K562 (cell line): Measurements from ENCODE around the gene PTPRT. TPM values are rescaled to one million over a fixed set of nuclear protein-coding genes. Genes with fewer than 3 reads are reported as not detected.

Experiments
- ATAC-seq: fragments of 200-7000 bp; cut with Tn5 transposase; 3 replicates; pipeline ENCODE4 v1.9.1; 2020; ENCODE audit warnings: moderate library complexity
- BruUV-seq: library from RNA; stranded (reverse); fragments of 400-500 nt; replicated peaks from 2 replicates; lab custom pipeline; 2021; lab: Mats Ljungman, UMichigan
- CTCF ChIA-PET: fragments of 300-600 bp; formaldehyde crosslinking; extraction: SDS; loops from one replicate; lab custom pipeline; 2021; ENCODE audit warnings: low intra/inter-chr PET ratio; lab: Yijun Ruan, JAX
- POLR2A ChIA-PET: fragments of 300-600, 350-650 bp; sonication (Branson Sonifier 250); formaldehyde crosslinking; extraction: SDS; loops from one replicate; lab custom pipeline; 2021; ENCODE audit warnings: antibody characterized with exemption, inconsistent platforms; lab: Yijun Ruan, JAX
- DNase-seq, 4 experiments: peaks; one replicate each; pipeline versions ENCODE4 v3.0.0 to v3.0.0-alpha.2; 2011 to 2018; ENCODE audit warnings: low spot score in 3 of 4, mixed read lengths in 3 of 4; ENCODE audit errors: extremely low read depth in 1 of 4
- FAIRE-seq: peaks from 2 replicates; lab custom pipeline; 2011; peaks lifted over from hg19 to GRCh38; lab: Jason Lieb, UNC
- H2AFZ ChIP-seq: 2 replicates; pipeline ENCODE4 v1.6.0; 2011; ENCODE audit warnings: low read depth, low read length, control low read depth, inconsistent platforms
- H3K27ac ChIP-seq: fragments of 200-600 bp; 3 replicates; pipeline ENCODE4 v1.8.0; 2011; ENCODE audit warnings: low read depth, mild to moderate bottlenecking, control low read depth, inconsistent platforms, low read length, moderate library complexity, mixed read lengths; ENCODE audit errors: extremely low read depth
- H3K27me3 ChIP-seq, 2 experiments: fragments of 300-600 bp in 1 of 2; 2 replicates in 1 of 2; 3 replicates in 1 of 2; pipeline versions ENCODE4 v1.6.0 to v1.8.0; 2011; ENCODE audit warnings: inconsistent platforms in 2 of 2, low read length in 2 of 2, mild to moderate bottlenecking in 1 of 2, mixed read lengths in 1 of 2, moderate library complexity in 1 of 2; ENCODE audit not compliant: control insufficient read depth in 2 of 2, insufficient read depth in 2 of 2
- H3K36me3 ChIP-seq: fragments of 300-600 bp; 3 replicates; pipeline ENCODE4 v1.8.0; 2011; ENCODE audit warnings: mild to moderate bottlenecking, low read length, inconsistent platforms; ENCODE audit not compliant: control insufficient read depth, insufficient read depth
- H3K4me1 ChIP-seq, 2 experiments: fragments of 200-600 bp in 1 of 2; replicated peaks in 1 of 2; 2 replicates in 1 of 2; 3 replicates in 1 of 2; pipeline versions ENCODE4 v1.5.1 to v1.8.0; 2011; ENCODE audit warnings: inconsistent platforms in 2 of 2, low read length in 2 of 2, mild to moderate bottlenecking in 1 of 2, mixed read lengths in 1 of 2, moderate library complexity in 1 of 2; ENCODE audit not compliant: control insufficient read depth in 2 of 2, insufficient read depth in 2 of 2
- H3K4me2 ChIP-seq: 2 replicates; pipeline ENCODE4 v1.6.1; 2011; ENCODE audit warnings: low read length, control low read depth, inconsistent platforms, mixed read lengths; ENCODE audit not compliant: insufficient read depth
- H3K4me3 ChIP-seq: fragments of 200-600 bp; sonication (generic), shearing (Covaris generic); 2 replicates; pipeline ENCODE4 v1.5.1; 2016; ENCODE audit warnings: control low read depth, inconsistent platforms
- H3K79me2 ChIP-seq: fragments of 200-600 bp; 3 replicates; pipeline ENCODE4 v1.8.0; 2011; ENCODE audit warnings: low read length, inconsistent platforms; ENCODE audit not compliant: control insufficient read depth, insufficient read depth
- H3K9ac ChIP-seq, 2 experiments: 2 replicates each; pipeline versions ENCODE4 v1.6.0 to v1.6.1; 2011; ENCODE audit warnings: low read depth in 2 of 2, low read length in 2 of 2, control low read depth in 1 of 2, inconsistent platforms in 1 of 2, mild to moderate bottlenecking in 1 of 2, mixed read lengths in 1 of 2; ENCODE audit not compliant: insufficient read depth in 1 of 2
- H3K9me1 ChIP-seq: one replicate; pipeline ENCODE4 v1.6.0; 2011; ENCODE audit warnings: inconsistent platforms, mild to moderate bottlenecking, low read length, moderate library complexity; ENCODE audit not compliant: control insufficient read depth, insufficient read depth
- H3K9me3 ChIP-seq: replicated peaks from 2 replicates; pipeline ENCODE4 v1.5.1; 2011; ENCODE audit warnings: low read depth, low read length, inconsistent platforms; ENCODE audit not compliant: control insufficient read depth, insufficient read depth
- H4K20me1 ChIP-seq: replicated peaks from 2 replicates; pipeline ENCODE4 v1.6.1; 2011; ENCODE audit warnings: low read length, inconsistent platforms, mixed read lengths; ENCODE audit not compliant: control insufficient read depth, insufficient read depth
- BRD4 ChIP-seq: fragments of 200-600 bp; sonication (generic); IDR thresholded peaks from 2 replicates; pipeline ENCODE4 v1.6.1; 2017; ENCODE audit warnings: inconsistent platforms
- FOSL1 ChIP-seq: fragments of 200-800 bp; sonication (Bioruptor generic); conservative IDR thresholded peaks from 2 replicates; pipeline ENCODE4 v1.6.1; 2016; ENCODE audit warnings: missing genetic modification characterization, missing compliant biosample characterization
- IRF2 ChIP-seq: sonication (generic); formaldehyde crosslinking; IDR thresholded peaks from 2 replicates; pipeline ENCODE4 v1.8.1; 2022; ENCODE audit warnings: mild to moderate bottlenecking, missing genetic modification reagents
- MAFF ChIP-seq: IDR thresholded peaks from 2 replicates; pipeline ENCODE4 v1.6.1; 2012; ENCODE audit warnings: low read length, improper control_type of control experiment
- NCOA1 ChIP-seq: fragments of 450-650 bp; IDR thresholded peaks from 2 replicates; pipeline ENCODE4 v1.6.1; 2016; ENCODE audit warnings: low read depth
- NCOR1 ChIP-seq: fragments of 450-650 bp; IDR thresholded peaks from 2 replicates; pipeline ENCODE4 v1.6.1; 2016; ENCODE audit warnings: mild to moderate bottlenecking, moderate library complexity
- RAD21 ChIP-seq, 2 experiments: fragments of 250-450 bp in 1 of 2; fragments of 450-650 bp in 1 of 2; sonication (Bioruptor Pico) in 1 of 2; formaldehyde crosslinking in 1 of 2; IDR thresholded peaks in 1 of 2; conservative IDR thresholded peaks in 1 of 2; 2 replicates each; pipeline versions ENCODE4 v1.4.0 to v1.8.0; 2020 to 2022; ENCODE audit warnings: mild to moderate bottlenecking in 2 of 2, moderate library complexity in 1 of 2
- SMAD1 ChIP-seq: fragments of 150-350 bp; IDR thresholded peaks from 2 replicates; pipeline ENCODE4 v1.6.1; 2014; ENCODE audit warnings: low read length, low read depth; ENCODE audit not compliant: partially characterized antibody
- STAT5A ChIP-seq: IDR thresholded peaks from 2 replicates; pipeline ENCODE4 v1.6.1; 2012; ENCODE audit warnings: low read length, inconsistent platforms, borderline replicate concordance
- THRAP3 ChIP-seq: fragments of 450-650 bp; IDR thresholded peaks from 2 replicates; pipeline ENCODE4 v1.6.1; 2016; ENCODE audit warnings: mild to moderate bottlenecking, inconsistent platforms, borderline replicate concordance
- ZNF165 ChIP-seq: fragments of 250-450 bp; sonication (Bioruptor Pico); IDR thresholded peaks from 2 replicates; pipeline ENCODE4 v1.4.0; 2020; ENCODE audit warnings: borderline replicate concordance
- ZNF778 ChIP-seq: fragments of 450-650 bp; formaldehyde crosslinking; IDR thresholded peaks from 2 replicates; pipeline ENCODE4 v1.4.0; 2020; ENCODE audit warnings: mild to moderate bottlenecking, moderate library complexity
- WGBS: fragments of 100-300 bp; shearing (Covaris generic); methylation state at CpG from one replicate; pipeline ENCODE4 v1.1.6; 2016; ENCODE audit warnings: low coverage, mixed read lengths; ENCODE audit not compliant: insufficient coverage; ENCODE audit errors: missing lambda C conversion rate; 5-methylcytosine and 5-hydroxymethylcytosine counted together
- in situ Hi-C: fragments of 300-500 bp; cut with MboI; formaldehyde crosslinking; loops from 4 replicates; pipeline ENCODE4 v1.15.0; 2018; ENCODE audit warnings: inconsistent platforms, mixed read lengths
- intact Hi-C: fragments of 100-400 bp; cut with micrococcal nuclease; formaldehyde crosslinking; loops from 2 replicates; pipeline ENCODE4 v1.14.2; 2022
- polyA plus RNA-seq, 8 experiments: library from polyadenylated mRNA; depleted of rRNA in 4 of 8; stranded (reverse) in 5 of 8; unstranded in 3 of 8; fragments of >200 nt; fragmentation: Nextera tagmentation in 2 of 8; fragmentation: Illumina TruSeq in 1 of 8; extraction: Ambion mirVana in 2 of 8; extraction: Trizol in 1 of 8; gene quantifications; 2 replicates each; pipeline versions ENCODE4 v1.2.1 to v1.2.3, GENCODE V29; 2011 to 2014; ENCODE audit warnings: inconsistent platforms in 1 of 8, missing spikeins in 1 of 8
- total RNA-seq, 7 experiments: library from RNA; depleted of rRNA in 6 of 7; stranded (reverse); fragments of >200 nt in 6 of 7; fragmentation: Illumina TruSeq in 2 of 7; extraction: Trizol in 2 of 7; gene quantifications; 2 replicates each; pipeline versions ENCODE4 v1.2.1 to v1.2.3, GENCODE V29; 2011 to 2021; ENCODE audit warnings: low replicate concordance in 1 of 7
- TF ChIP-seq, protein P1 (sequence below): sonication (generic); formaldehyde crosslinking; IDR thresholded peaks from 2 replicates; pipeline ENCODE4 v1.8.1; 2022; ENCODE audit warnings: missing genetic modification reagents
- TF ChIP-seq, protein P2 (sequence below), 2 experiments: fragments of 450-650 bp; IDR thresholded peaks; 2 replicates each; pipeline ENCODE4 v1.6.1; 2016
- TF ChIP-seq, protein P3 (sequence below): fragments of 450-650 bp; IDR thresholded peaks from 2 replicates; pipeline ENCODE4 v1.6.1; 2014; ENCODE audit warnings: low read depth, mild to moderate bottlenecking, moderate library complexity, borderline replicate concordance
- TF ChIP-seq, protein P4 (sequence below): fragments of 450-650 bp; IDR thresholded peaks from 2 replicates; pipeline ENCODE4 v1.6.1; 2018; ENCODE audit not compliant: partially characterized antibody

The PTPRT gene
- total and polyA plus RNA-seq, 9 of the 15 experiments (the other 6 are each of a cell fraction or from before 2014, with no cell fraction given), result not detected

DNA sequence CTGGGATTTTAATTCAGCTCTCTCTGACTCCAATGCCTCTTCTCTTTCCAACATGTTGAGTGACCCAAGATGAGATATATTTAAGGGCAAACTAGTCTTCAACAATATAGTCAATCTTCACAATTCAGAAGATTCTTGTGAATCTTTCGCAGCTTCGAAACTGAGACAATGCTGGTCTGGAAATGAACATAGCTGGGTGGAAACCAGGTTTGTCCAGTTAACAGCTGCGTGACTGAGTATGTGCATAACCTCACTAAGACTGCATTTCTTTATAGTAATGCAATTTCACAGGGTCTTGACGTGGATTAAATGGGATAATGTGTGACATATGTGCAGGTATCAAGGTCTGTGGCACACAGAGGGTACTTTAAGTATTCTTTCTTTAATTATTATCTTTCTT, 18.9 kb downstream of the PTPRT start:
- H3K4me1 ChIP-seq, result no peaks in the 10 kb centered on the region
- H3K27me3 ChIP-seq, result peaks cover 0 to 4% of the 10 kb centered on the region in 2 experiments; a peak in 1 of 5 replicates
- H2AFZ ChIP-seq, result no peak overlapping the region
- no peak overlapping the region for H3K4me2 ChIP-seq
- H3K27ac ChIP-seq, result no peak overlapping the region
- ChIA-PET POLR2A (no interaction called here), CTCF (no interaction called here)
- H3K79me2 ChIP-seq, result no peaks in the 10 kb centered on the region
- FAIRE-seq, result no peak
- WGBS, result 0% methylated on average over 4 of the region's 4 CpGs
- intact Hi-C loops (no loop called here), in situ Hi-C loops (no loop called here)
- no peaks in the 10 kb centered on the region for H3K9me3 ChIP-seq
- H3K4me3 ChIP-seq, result no peak overlapping the region
- no peak for TF ChIP-seq NCOA1
- no peak for TF ChIP-seq ZNF778 (CRISPR knock-in tag)
- no peak for TF ChIP-seq IRF2 (CRISPR knock-in tag)
- no peak for TF ChIP-seq RAD21 (CRISPR knock-in tag; conservative IDR thresholded peaks at IDR 0.05 in 1 of 2, IDR thresholded peaks at IDR 0.05 in 1 of 2)
- no peak for TF ChIP-seq STAT5A
- TF ChIP-seq, protein P1, sequence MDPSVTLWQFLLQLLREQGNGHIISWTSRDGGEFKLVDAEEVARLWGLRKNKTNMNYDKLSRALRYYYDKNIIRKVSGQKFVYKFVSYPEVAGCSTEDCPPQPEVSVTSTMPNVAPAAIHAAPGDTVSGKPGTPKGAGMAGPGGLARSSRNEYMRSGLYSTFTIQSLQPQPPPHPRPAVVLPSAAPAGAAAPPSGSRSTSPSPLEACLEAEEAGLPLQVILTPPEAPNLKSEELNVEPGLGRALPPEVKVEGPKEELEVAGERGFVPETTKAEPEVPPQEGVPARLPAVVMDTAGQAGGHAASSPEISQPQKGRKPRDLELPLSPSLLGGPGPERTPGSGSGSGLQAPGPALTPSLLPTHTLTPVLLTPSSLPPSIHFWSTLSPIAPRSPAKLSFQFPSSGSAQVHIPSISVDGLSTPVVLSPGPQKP (CRISPR knock-in tag), result no peak
- TF ChIP-seq SMAD1, result no peak
- TF ChIP-seq FOSL1, result no peak
- TF ChIP-seq, protein P2, sequence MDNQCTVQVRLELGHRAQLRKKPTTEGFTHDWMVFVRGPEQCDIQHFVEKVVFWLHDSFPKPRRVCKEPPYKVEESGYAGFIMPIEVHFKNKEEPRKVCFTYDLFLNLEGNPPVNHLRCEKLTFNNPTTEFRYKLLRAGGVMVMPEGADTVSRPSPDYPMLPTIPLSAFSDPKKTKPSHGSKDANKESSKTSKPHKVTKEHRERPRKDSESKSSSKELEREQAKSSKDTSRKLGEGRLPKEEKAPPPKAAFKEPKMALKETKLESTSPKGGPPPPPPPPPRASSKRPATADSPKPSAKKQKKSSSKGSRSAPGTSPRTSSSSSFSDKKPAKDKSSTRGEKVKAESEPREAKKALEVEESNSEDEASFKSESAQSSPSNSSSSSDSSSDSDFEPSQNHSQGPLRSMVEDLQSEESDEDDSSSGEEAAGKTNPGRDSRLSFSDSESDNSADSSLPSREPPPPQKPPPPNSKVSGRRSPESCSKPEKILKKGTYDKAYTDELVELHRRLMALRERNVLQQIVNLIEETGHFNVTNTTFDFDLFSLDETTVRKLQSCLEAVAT (IDR thresholded peaks at IDR 0.05), result no peak
- TF ChIP-seq, protein P3, sequence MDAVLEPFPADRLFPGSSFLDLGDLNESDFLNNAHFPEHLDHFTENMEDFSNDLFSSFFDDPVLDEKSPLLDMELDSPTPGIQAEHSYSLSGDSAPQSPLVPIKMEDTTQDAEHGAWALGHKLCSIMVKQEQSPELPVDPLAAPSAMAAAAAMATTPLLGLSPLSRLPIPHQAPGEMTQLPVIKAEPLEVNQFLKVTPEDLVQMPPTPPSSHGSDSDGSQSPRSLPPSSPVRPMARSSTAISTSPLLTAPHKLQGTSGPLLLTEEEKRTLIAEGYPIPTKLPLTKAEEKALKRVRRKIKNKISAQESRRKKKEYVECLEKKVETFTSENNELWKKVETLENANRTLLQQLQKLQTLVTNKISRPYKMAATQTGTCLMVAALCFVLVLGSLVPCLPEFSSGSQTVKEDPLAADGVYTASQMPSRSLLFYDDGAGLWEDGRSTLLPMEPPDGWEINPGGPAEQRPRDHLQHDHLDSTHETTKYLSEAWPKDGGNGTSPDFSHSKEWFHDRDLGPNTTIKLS, result no peak
- TF ChIP-seq, protein P4, sequence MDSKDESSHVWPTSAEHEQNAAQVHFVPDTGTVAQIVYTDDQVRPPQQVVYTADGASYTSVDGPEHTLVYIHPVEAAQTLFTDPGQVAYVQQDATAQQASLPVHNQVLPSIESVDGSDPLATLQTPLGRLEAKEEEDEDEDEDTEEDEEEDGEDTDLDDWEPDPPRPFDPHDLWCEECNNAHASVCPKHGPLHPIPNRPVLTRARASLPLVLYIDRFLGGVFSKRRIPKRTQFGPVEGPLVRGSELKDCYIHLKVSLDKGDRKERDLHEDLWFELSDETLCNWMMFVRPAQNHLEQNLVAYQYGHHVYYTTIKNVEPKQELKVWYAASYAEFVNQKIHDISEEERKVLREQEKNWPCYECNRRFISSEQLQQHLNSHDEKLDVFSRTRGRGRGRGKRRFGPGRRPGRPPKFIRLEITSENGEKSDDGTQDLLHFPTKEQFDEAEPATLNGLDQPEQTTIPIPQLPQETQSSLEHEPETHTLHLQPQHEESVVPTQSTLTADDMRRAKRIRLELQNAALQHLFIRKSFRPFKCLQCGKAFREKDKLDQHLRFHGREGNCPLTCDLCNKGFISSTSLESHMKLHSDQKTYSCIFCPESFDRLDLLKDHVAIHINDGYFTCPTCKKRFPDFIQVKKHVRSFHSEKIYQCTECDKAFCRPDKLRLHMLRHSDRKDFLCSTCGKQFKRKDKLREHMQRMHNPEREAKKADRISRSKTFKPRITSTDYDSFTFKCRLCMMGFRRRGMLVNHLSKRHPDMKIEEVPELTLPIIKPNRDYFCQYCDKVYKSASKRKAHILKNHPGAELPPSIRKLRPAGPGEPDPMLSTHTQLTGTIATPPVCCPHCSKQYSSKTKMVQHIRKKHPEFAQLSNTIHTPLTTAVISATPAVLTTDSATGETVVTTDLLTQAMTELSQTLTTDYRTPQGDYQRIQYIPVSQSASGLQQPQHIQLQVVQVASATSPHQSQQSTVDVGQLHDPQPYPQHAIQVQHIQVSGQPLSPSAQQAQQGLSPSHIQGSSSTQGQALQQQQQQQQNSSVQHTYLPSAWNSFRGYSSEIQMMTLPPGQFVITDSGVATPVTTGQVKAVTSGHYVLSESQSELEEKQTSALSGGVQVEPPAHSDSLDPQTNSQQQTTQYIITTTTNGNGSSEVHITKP, result no peak
- no peak for TF ChIP-seq BRD4
- no peak for TF ChIP-seq NCOR1
- no peak for TF ChIP-seq ZNF165 (CRISPR knock-in tag)
- no peak for TF ChIP-seq MAFF
- no peak for TF ChIP-seq THRAP3
- H3K36me3 ChIP-seq, result no peaks in the 10 kb centered on the region
- no peak overlapping the region for H3K9ac ChIP-seq
- ATAC-seq, result no peak
- BruUV-seq, result no TSS peak
- no peak for DNase-seq
- H4K20me1 ChIP-seq, result no peaks in the 10 kb centered on the region
- no peaks in the 10 kb centered on the region for H3K9me1 ChIP-seq
